ENCODE data around the gene UROC1.

Gene UROC1

DNA sequence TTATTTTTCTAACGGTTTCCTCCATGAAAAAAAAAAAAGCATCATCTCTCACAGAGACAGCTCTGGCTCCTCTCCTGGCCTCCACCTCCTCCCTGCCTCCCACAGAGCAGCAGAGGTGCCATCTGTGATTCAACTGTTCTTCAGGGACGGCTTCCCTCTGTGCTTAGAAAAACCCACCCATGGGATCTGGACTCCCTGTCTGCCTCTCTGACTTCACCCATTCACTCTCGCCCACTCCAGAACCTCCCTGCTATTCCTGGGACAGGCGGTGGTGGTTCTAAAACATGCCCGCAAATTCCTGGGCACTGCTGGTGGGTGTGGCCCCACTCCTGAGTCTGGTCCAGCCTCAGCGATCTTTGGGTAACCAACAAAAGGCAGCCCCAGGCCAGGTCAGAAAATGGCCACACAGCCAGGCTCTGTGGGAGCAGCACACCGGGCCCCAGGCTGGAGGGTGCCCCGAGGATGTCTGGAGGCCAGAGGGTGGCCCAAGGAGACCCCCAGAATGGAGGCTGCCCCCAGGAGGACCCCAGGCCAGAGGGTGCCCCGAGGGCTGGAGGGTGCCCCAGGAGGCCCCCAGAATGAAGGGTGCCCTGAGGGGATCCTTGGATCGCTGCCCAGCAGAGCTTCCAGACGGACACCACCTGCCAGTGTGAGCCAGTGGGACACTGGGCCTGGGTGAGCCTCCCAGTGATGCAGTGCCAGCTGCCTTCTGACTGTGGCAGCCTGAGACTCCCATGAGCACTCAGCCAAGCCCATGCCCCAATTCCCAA lies 3.7 kb upstream of the UROC1 start:
- Mint-ChIP-seq H3K9me3 (no peaks in the 10 kb centered on the region), H3K27ac (no peak overlapping the region), H3K4me3 (no peak overlapping the region), H3K4me1 (ENCODE audit: low read depth) (no peaks in the 10 kb centered on the region), H3K27me3 (ENCODE audit: low read depth) (peaks cover 22% of the 10 kb centered on the region), H3K36me3 (ENCODE audit: low read depth) (no peaks in the 10 kb centered on the region)
- DNase-seq (ENCODE audit: low spot score): no peak

DNA sequence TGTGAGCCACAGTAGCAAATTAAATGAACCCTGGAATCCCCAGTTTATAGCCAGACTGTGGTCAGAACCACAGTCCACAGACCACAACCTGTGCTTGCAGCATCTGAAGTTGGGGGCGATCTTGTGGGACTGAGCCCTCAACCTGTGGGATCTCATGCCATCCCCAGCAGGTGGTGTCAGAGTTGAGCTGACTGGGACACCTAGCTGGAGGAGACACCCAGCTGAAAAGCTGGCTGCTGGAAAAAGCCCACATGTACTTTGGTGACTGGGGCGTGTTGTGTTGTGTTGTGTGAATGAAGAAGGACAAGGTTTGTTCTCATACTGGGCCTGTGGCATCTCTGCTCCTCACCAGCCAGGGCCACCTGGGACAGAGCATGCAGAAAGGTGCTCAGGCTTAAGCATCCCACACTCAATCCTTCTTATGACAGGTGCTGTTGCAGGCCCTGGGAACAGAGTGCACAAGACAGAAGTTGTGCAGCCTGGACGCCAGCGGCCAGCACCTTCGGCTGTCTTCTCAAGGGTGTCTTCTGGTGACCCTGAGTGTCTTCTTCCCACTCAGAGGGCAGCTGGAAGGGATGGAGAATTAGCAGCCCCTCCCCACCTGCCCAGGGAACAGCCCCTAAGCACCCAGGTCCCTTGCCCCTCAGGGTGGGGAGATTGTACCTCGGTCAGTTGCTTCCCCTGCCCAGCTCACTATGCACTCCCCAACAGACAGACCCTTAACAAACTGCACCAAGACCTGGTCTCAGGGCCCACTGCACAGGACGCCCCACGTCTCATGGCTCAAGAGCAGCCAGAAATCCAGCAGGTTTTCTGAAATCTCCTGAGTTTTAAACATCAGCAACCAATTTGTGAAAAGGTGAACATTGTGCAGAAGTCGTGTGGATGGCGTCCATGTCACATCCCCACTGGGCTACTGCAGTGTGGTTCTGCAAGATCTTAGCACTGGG lies 2.2 kb upstream of the UROC1 start:
- Mint-ChIP-seq H3K4me3 (no peak overlapping the region), H3K36me3 (ENCODE audit: low read depth) (no peaks in the 10 kb centered on the region), H3K27me3 (ENCODE audit: low read depth) (peaks cover 20% of the 10 kb centered on the region), H3K9me3 (no peaks in the 10 kb centered on the region), H3K4me1 (ENCODE audit: low read depth) (no peaks in the 10 kb centered on the region), H3K27ac (no peak overlapping the region)
- DNase-seq (ENCODE audit: low spot score): no peak

DNA sequence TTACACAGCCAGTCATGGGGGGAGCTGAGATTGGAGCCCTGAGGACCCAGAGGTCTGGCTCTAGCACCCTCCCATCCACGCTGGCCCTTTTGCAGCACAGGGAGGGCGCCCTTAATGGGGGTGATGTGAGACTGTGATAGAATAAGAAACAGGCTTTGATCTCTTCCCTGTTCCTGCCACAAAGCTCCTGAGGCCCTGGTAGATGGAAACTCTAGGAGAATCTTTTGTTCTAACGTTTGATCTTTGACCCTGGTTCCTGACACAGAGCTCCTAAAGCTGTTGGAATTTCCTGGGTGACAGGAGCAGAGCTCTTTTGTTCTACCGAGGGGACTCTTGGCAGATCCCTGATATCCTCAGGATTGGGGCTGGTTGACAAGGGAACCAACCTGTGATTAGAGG lies 1.2 kb upstream of the UROC1 start:
- DNase-seq (ENCODE audit: low spot score): no peak
- Mint-ChIP-seq H3K4me1 (ENCODE audit: low read depth) (no peaks in the 10 kb centered on the region), H3K27ac (no peak overlapping the region), H3K36me3 (ENCODE audit: low read depth) (no peaks in the 10 kb centered on the region), H3K4me3 (no peak overlapping the region), H3K9me3 (no peaks in the 10 kb centered on the region), H3K27me3 (ENCODE audit: low read depth) (peaks cover 15% of the 10 kb centered on the region)

GRCh38 chr3:126517986-126518778 lies 609 bp upstream of the UROC1 start:
- Mint-ChIP-seq H3K4me1 (ENCODE audit: low read depth) (no peaks in the 10 kb centered on the region), H3K27me3 (ENCODE audit: low read depth) (peaks cover 11% of the 10 kb centered on the region), H3K27ac (no peak overlapping the region), H3K4me3 (no peak overlapping the region), H3K9me3 (no peaks in the 10 kb centered on the region), H3K36me3 (ENCODE audit: low read depth) (no peaks in the 10 kb centered on the region)
- DNase-seq (ENCODE audit: low spot score): no peak

DNA sequence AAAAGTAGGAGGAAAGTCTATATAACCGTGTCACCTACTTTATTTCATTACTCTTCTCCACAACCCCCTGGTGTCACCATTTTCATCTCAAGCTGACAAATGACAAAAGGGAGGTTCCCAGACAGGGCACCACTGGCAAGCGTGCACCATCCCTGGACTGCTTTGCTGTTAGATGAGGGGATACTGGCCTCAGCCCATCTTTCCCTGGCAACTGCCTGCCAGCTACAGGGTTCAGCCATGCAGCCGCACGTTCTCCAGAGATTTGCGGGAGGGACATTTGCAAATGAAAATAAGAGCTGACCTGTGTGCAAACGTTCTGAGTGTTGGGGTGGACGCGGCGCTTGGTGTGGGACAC lies 660 bp downstream of the UROC1 start:
- no peaks in the 10 kb centered on the region for H3K4me1 Mint-ChIP-seq (ENCODE audit: low read depth)
- no peaks in the 10 kb centered on the region for H3K9me3 Mint-ChIP-seq
- no peaks in the 10 kb centered on the region for H3K27me3 Mint-ChIP-seq (ENCODE audit: low read depth)
- no peak for DNase-seq (ENCODE audit: low spot score)
- H3K4me3 Mint-ChIP-seq: no peak overlapping the region
- H3K27ac Mint-ChIP-seq: no peak overlapping the region
- H3K36me3 Mint-ChIP-seq (ENCODE audit: low read depth): no peaks in the 10 kb centered on the region

GRCh38 chr3:126516152-126516935 lies 1.2 kb downstream of the UROC1 start:
- no peak overlapping the region for H3K4me3 Mint-ChIP-seq
- no peaks in the 10 kb centered on the region for H3K27me3 Mint-ChIP-seq (ENCODE audit: low read depth)
- H3K27ac Mint-ChIP-seq: no peak overlapping the region
- no peak for DNase-seq (ENCODE audit: low spot score)
- H3K9me3 Mint-ChIP-seq: no peaks in the 10 kb centered on the region
- no peaks in the 10 kb centered on the region for H3K36me3 Mint-ChIP-seq (ENCODE audit: low read depth)
- no peaks in the 10 kb centered on the region for H3K4me1 Mint-ChIP-seq (ENCODE audit: low read depth)

- DNase-seq (ENCODE audit: low spot score): no peak
- no peaks in the 10 kb centered on the region for H3K36me3 Mint-ChIP-seq (ENCODE audit: low read depth)
- H3K27me3 Mint-ChIP-seq (ENCODE audit: low read depth): no peaks in the 10 kb centered on the region
- H3K4me1 Mint-ChIP-seq (ENCODE audit: low read depth): no peaks in the 10 kb centered on the region
- no peak overlapping the region for H3K27ac Mint-ChIP-seq
- H3K9me3 Mint-ChIP-seq: no peaks in the 10 kb centered on the region
- no peak overlapping the region for H3K4me3 Mint-ChIP-seq
Measured at GRCh38 chr3:126515066-126515706, 2.4 kb downstream of the UROC1 start.

GRCh38 chr3:126514161-126514560 lies 3.4 kb downstream of the UROC1 start:
- H3K4me1 Mint-ChIP-seq (ENCODE audit: low read depth): no peaks in the 10 kb centered on the region
- no peaks in the 10 kb centered on the region for H3K36me3 Mint-ChIP-seq (ENCODE audit: low read depth)
- no peak overlapping the region for H3K27ac Mint-ChIP-seq
- H3K9me3 Mint-ChIP-seq: no peaks in the 10 kb centered on the region
- DNase-seq (ENCODE audit: low spot score): no peak
- H3K27me3 Mint-ChIP-seq (ENCODE audit: low read depth): no peaks in the 10 kb centered on the region
- H3K4me3 Mint-ChIP-seq: no peak overlapping the region

DNA sequence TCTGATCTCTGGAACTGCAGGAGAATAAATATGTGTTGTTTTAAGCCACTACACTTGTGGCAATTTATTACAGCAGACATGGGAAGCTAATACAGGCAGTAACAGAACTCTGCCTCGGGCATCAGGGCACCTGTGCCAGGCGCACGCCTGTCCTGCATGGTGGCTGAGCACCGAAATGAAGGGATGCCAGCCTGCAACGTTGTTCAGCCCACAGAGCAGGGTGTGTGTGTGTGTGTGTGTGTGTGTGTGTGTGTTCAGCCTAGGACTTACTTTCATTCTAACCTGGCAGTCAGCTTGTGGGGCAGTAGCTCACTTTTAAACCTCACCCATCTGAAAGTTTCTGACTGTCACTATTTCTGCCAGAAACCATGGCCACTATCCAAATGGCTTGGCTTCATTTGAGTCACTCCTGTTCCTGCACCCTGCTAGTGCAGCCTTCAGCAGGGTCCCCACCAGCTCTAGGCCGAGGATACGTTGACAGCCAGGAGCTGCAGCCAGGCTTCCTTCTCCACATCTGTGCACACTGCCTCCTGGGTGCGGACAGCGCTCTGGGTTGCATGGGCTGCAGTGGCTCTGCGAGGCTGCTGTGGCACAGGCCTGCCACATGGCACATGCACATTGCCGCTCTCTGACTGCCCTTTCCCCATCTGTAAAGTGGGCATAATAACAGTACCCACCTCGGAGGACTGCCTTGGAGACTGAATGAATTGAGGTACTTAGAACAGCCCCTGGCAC lies 4.5 kb downstream of the UROC1 start:
- Mint-ChIP-seq H3K4me3 (no peak overlapping the region), H3K27me3 (ENCODE audit: low read depth) (no peaks in the 10 kb centered on the region), H3K4me1 (ENCODE audit: low read depth) (no peaks in the 10 kb centered on the region), H3K9me3 (no peaks in the 10 kb centered on the region), H3K36me3 (ENCODE audit: low read depth) (no peaks in the 10 kb centered on the region), H3K27ac (no peak overlapping the region)
- DNase-seq (ENCODE audit: low spot score): no peak

DNA sequence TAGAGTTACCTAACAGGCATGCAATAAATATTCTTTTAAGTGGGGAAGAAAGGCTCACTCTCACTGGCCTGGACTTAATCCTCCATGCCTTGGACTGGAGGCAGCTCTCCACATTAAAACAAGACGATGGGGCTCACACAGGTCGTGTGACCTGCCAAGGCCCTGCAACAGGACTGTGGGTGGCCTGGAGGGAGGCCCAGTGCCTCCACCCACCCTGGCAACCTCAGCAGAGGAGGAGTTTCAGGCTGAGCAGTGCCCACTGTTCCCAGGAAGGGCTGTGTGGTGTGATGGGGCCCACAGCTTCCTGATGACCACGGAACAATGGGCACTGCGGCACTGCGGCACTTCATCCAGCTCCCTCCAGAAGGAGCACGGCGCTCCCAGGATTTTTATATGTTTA lies 5.5 kb downstream of the UROC1 start:
- H3K36me3 Mint-ChIP-seq (ENCODE audit: low read depth): no peaks in the 10 kb centered on the region
- no peak overlapping the region for H3K4me3 Mint-ChIP-seq
- no peak for DNase-seq (ENCODE audit: low spot score)
- H3K27ac Mint-ChIP-seq: no peak overlapping the region
- H3K27me3 Mint-ChIP-seq (ENCODE audit: low read depth): no peaks in the 10 kb centered on the region
- H3K9me3 Mint-ChIP-seq: no peaks in the 10 kb centered on the region
- H3K4me1 Mint-ChIP-seq (ENCODE audit: low read depth): no peaks in the 10 kb centered on the region

DNA sequence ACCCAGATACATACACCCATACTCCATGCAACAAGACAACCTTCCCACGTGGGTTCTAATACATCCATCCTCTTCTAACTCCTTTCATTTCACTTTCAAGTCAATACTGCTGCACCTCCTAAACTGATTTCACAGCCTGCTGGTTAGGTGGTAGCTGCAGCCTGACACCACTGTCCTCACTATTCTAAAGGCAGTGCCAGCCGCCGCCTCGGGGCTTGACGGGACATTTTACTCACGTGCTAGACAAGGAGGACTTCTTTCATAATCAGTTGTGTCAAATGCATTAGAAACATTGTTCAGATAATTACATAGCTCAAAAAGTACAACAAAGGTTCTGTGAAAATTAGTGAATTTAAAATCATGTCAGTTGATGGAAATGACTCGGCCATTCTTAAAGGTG lies 6.3 kb downstream of the UROC1 start:
- no peaks in the 10 kb centered on the region for H3K36me3 Mint-ChIP-seq (ENCODE audit: low read depth)
- no peaks in the 10 kb centered on the region for H3K9me3 Mint-ChIP-seq
- DNase-seq (ENCODE audit: low spot score): no peak
- H3K4me1 Mint-ChIP-seq (ENCODE audit: low read depth): no peaks in the 10 kb centered on the region
- H3K27ac Mint-ChIP-seq: no peak overlapping the region
- H3K4me3 Mint-ChIP-seq: no peak overlapping the region
- no peaks in the 10 kb centered on the region for H3K27me3 Mint-ChIP-seq (ENCODE audit: low read depth)

- H3K36me3 Mint-ChIP-seq (ENCODE audit: low read depth): no peaks in the 10 kb centered on the region
- H3K27me3 Mint-ChIP-seq (ENCODE audit: low read depth): no peaks in the 10 kb centered on the region
- H3K27ac Mint-ChIP-seq: no peak overlapping the region
- DNase-seq (ENCODE audit: low spot score): no peak
- no peak overlapping the region for H3K4me3 Mint-ChIP-seq
- H3K9me3 Mint-ChIP-seq: no peaks in the 10 kb centered on the region
- H3K4me1 Mint-ChIP-seq (ENCODE audit: low read depth): no peaks in the 10 kb centered on the region
Measured at GRCh38 chr3:126510308-126510910, 7.2 kb downstream of the UROC1 start.

All from T-helper 2 cell treated with Interferon-gamma antibody and Interleukin-4, amounts not matched to agents 5 μg/mL and 100 μg/mL, for 36 hours (primary cell).